ENCODE results near the gene GHSR.

DNA sequence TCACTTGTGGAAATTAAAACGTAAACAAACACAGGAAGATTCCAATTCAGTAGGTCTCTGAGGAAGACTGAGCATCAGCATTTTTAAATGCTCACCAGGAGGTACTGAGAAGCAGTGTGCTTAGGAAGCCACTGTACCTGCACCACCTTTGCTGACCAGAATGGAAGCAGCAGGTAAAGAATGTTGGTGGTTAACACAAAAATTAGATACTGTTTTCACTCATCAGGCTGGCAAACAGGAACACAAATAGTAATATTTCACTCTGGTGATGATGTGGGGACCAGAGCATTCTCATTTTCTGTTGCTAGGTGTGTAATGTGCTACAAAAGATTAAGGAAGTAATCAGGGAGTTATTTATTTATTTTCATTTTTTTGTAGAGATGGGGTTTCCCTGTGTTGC lies 29.9 kb upstream of the GHSR start:
- TF ChIP-seq, protein P1, sequence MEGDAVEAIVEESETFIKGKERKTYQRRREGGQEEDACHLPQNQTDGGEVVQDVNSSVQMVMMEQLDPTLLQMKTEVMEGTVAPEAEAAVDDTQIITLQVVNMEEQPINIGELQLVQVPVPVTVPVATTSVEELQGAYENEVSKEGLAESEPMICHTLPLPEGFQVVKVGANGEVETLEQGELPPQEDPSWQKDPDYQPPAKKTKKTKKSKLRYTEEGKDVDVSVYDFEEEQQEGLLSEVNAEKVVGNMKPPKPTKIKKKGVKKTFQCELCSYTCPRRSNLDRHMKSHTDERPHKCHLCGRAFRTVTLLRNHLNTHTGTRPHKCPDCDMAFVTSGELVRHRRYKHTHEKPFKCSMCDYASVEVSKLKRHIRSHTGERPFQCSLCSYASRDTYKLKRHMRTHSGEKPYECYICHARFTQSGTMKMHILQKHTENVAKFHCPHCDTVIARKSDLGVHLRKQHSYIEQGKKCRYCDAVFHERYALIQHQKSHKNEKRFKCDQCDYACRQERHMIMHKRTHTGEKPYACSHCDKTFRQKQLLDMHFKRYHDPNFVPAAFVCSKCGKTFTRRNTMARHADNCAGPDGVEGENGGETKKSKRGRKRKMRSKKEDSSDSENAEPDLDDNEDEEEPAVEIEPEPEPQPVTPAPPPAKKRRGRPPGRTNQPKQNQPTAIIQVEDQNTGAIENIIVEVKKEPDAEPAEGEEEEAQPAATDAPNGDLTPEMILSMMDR (IDR thresholded peaks at IDR 0.05) = no peak
- no peak for TF ChIP-seq POLR2A (IDR thresholded peaks at IDR 0.05)
